ENCODE results near the gene ATP8B1. TPM values are rescaled to one million over a fixed set of nuclear protein-coding genes. Genes with fewer than 3 reads are reported as not detected.

The ATP8B1 gene
- total RNA-seq, 1 donor from 2014 or later: 13.1 TPM

DNA sequence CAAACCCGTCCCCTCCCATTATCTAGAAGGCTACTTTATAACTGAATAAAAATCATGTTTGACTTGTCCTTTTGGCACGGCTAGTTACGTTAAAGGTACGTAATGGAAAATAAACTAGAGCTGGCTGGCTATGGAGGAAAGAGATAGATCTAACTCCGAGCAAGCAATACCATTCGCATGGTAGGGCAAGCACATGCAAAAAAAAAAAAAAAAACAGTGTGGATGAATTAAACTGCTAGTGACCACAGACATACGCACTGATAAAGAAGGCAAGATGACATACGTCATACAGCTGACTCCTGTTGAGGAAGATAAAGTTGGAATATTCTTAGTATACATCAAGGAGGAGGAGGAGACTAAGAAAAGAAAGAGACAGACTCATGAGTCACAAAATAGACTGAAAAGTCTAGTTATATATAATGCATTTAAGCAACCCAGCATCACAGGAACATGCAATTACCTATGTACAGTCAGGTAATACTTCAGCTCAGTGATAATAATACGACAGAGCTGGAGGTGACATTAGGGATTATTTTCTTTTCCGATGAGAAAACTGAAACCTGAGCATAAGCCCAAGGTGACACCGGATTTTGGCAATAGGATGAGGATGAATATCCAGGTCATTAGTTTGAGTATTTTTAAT, 143.5 kb downstream of the ATP8B1 start:
- DNase-seq (ENCODE audit: low read depth): no peak
- peaks cover 1% of the 10 kb centered on the region for H3K36me3 ChIP-seq (ENCODE audit: control insufficient read depth, insufficient read depth, low read length)
- no peak overlapping the region for H3K4me3 ChIP-seq (ENCODE audit: low read depth, low read length)
- no peak for TF ChIP-seq CTCF (IDR thresholded peaks at IDR 0.05; ENCODE audit: insufficient read depth, low read length, poor library complexity, severe bottlenecking)
- H3K27me3 ChIP-seq (ENCODE audit: control insufficient read depth, insufficient read depth, low read length): no peaks in the 10 kb centered on the region

GRCh38 chr18:57657542-57657941, 145.6 kb downstream of the ATP8B1 start:
- no peak for TF ChIP-seq CTCF (IDR thresholded peaks at IDR 0.05; ENCODE audit: insufficient read depth, low read length, poor library complexity, severe bottlenecking)
- H3K4me3 ChIP-seq (ENCODE audit: low read depth, low read length): no peak overlapping the region
- no peaks in the 10 kb centered on the region for H3K27me3 ChIP-seq (ENCODE audit: control insufficient read depth, insufficient read depth, low read length)
- DNase-seq (ENCODE audit: low read depth): no peak
- peaks cover 1% of the 10 kb centered on the region for H3K36me3 ChIP-seq (ENCODE audit: control insufficient read depth, insufficient read depth, low read length)

GRCh38 chr18:57655740-57656139, 147.4 kb downstream of the ATP8B1 start:
- Histone ChIP-seq H3K36me3 (ENCODE audit: control insufficient read depth, insufficient read depth, low read length) (no peaks in the 10 kb centered on the region), H3K27me3 (ENCODE audit: control insufficient read depth, insufficient read depth, low read length) (no peaks in the 10 kb centered on the region), H3K4me3 (ENCODE audit: low read depth, low read length) (no peak overlapping the region)
- no peak for DNase-seq (ENCODE audit: low read depth)
- TF ChIP-seq CTCF (IDR thresholded peaks at IDR 0.05; ENCODE audit: insufficient read depth, low read length, poor library complexity, severe bottlenecking): no peak

- no peak for TF ChIP-seq CTCF (IDR thresholded peaks at IDR 0.05; ENCODE audit: insufficient read depth, low read length, poor library complexity, severe bottlenecking)
- Histone ChIP-seq H3K27me3 (ENCODE audit: control insufficient read depth, insufficient read depth, low read length) (no peaks in the 10 kb centered on the region), H3K4me3 (ENCODE audit: low read depth, low read length) (no peak overlapping the region), H3K36me3 (ENCODE audit: control insufficient read depth, insufficient read depth, low read length) (no peaks in the 10 kb centered on the region)
- no peak for DNase-seq (ENCODE audit: low read depth)
Measured at GRCh38 chr18:57651914-57652313, 151.2 kb downstream of the ATP8B1 start.

DNA sequence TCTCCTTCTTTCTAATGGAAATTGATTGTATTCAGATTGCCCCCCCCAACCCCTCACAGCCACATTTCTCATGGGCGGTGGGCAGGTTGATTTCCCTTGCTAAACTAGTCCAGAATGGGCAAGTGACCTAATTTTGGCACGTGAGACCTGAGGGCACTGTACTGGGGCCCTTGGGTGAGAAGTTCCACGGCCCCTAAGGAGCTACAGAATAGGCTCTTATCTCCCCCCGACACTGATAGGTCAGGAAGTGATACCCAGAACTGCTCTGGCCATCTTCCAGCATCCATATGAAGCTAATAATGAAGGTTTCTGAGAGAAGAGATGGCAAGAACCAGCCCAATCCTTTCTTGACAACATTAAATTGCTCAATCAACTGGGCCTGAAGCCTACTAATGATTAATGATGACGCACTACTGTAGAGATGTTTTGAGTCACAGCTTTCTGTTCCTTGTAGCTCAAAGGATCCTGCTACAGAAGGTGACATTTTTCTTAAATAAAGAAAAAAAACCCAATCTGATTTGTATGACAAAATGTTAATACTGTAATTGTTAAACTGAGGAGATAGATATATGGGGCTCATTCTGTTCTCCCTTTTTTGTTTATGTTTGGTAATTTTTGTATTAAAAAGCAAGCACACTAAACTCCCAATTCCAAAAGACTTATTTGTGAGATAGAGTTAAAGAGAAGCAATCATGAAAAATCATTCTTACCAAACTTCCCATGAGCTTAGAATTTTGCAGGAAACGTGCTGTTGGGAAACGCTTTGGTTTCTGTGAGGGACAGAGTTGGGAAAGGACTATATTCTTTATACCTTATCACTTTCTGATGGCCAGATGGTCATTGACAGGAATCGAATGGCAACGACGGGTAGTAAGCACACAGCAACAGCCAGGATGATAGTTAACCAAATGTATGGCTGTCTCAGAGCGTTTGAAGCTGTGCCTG, 153.3 kb downstream of the ATP8B1 start:
- DNase-seq (ENCODE audit: low read depth): peak; percentile 32
- H3K36me3 ChIP-seq (ENCODE audit: control insufficient read depth, insufficient read depth, low read length): no peaks in the 10 kb centered on the region

More for the DNA sequence above, 153.3 kb downstream of the ATP8B1 start:
- H3K4me3 ChIP-seq (ENCODE audit: low read depth, low read length): no peak overlapping the region
- no peak for TF ChIP-seq CTCF (IDR thresholded peaks at IDR 0.05; ENCODE audit: insufficient read depth, low read length, poor library complexity, severe bottlenecking)
- no peaks in the 10 kb centered on the region for H3K27me3 ChIP-seq (ENCODE audit: control insufficient read depth, insufficient read depth, low read length)

Measured in kidney epithelial cell (primary cell).